Erythroblast (primary cell): ENCODE results near the gene SH3BP2.

Source experiments
- GATA1 ChIP-seq: IDR thresholded peaks from 2 replicates; pipeline ENCODE4 v1.6.1; 2011; ENCODE audit warnings: low read depth, mild to moderate bottlenecking, control low read depth, low read length, moderate library complexity
- POLR2A ChIP-seq: IDR thresholded peaks from 2 replicates; pipeline ENCODE4 v1.6.1; 2011; ENCODE audit warnings: mild to moderate bottlenecking, low read length

DNA sequence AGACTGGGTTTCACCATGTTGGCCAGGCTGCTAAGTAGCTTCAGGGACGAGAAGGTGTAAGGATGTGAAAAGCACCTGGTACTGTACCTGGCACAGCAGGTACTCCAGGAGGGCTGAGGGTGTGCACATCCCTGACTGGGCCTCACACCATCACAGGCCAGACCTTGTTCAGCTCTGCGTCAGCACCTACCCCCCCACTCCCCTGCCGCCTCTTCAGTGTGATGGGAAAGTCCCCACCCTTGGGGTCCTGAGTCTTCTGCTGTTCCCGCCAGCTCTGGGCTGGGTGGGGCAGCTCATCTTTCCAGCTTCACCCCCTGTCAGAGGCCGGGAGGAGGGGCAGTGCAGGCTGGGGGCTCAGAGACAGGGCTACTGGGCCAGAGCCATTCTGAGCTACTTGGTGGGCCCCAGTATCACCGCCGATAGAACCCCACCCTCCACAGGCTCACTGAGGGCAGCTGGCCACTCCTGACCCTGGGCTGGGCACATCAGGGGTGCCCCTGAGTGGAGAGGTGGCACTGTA, 6.7 kb upstream of the SH3BP2 start:
- no peak for TF ChIP-seq POLR2A
- no peak for TF ChIP-seq GATA1
